HG02870 (cell line): ENCODE data around the gene PABPC3.
A peak's percentile ranks its signal among the peaks of the same experiment; 100 is the strongest.

Source experiments
- ATAC-seq: cut with Tn5 transposase; IDR thresholded peaks from one replicate; pipeline ENCODE4 v1.9.1; 2021; ENCODE audit warnings: mild to moderate bottlenecking, moderate library complexity; ENCODE audit not compliant: unreplicated experiment

PABPC3 gene

DNA sequence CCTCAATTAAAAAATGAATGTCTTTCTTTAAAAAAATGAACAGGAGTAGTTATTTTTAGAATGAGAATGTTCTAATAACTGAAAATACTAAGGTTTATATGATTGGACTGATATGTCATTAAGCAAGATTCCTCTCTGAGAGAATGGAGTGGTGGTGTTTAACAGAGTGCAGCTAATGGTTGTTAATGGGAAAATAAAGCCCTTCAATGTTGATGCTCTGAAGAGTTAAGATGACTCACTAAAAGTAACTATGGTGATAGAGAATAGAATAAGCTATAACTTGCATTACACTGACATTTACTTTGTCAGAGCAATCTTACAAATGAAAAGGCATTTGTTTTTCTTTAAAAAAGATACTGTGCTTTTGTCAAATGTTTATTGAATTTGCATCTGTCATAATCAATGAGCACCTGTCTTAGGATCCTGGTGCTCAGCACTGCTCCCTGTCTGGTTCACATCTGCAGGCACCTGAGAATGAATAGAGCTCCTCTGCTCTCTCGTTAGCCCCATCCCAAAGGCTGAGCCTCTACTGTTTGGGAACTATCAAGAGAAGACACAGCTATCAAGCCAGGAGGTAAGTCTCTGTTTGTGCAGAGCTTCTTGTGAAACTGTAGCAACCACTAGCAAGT is 15.1 kb downstream of the PABPC3 start:
- ATAC-seq, result no peak

DNA sequence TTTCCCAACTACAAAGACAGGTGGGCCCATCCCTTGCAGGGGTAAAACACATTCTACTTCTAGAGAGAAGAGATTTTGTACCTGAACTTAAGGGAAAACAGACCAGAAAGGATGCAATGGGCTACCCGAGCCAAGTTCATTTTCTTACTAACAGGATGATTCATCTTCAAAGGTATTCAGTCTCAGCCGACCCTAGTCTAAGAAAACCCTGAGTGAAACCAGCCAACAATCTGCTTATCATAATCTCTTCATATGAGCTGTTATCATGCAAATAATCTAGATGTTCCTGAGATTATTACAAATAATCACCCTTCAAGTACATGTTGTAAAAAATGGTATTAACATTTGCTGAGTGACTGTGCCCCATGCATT is 15.6 kb downstream of the PABPC3 start:
- ATAC-seq, result no peak

DNA sequence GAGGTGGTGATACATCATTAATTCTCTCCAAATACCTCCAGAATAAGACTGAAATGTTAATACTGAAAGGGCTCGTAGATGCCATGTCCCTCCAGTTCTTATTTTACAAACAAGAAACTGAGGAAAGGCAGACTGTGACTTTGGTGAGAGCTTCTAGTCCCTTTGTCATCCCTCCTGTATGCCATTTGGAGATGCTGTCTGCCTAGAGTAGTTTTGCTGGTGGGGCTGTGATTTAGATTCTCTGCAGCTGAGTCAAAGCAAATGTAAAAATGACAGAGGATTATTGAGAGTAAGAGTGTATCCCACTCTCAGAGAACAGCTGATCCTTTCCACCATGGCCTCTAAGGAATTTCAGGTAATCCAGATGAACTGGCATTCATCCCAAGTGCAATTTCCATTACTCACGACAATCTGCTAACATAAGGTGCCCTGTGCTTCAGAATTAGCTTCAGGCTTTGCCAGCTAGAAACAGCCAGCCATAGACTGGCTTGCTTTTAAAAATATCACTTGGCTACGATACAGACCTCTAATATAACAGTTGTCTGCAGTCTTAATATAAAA is 16.8 kb downstream of the PABPC3 start:
- no peak for ATAC-seq

DNA sequence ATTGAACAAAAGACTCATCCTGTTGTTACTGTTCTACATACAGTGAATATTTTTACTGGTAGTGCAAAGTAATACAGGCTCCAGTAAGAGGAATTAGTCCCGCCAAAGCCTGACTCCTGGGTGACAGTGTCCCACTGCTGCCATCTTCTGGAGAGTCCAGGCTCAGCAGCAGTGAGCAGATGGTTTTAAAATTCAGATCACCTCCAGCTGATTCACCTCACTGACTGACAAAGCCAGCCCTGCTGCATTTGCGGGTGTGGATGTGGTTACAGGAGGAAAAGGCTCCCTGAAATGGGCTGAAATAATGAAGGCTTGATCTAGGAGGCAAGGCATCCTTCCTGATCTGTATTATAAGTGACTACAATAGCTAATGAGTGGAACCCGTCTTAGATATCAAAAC is 18.3 kb downstream of the PABPC3 start:
- ATAC-seq, result peak; percentile 74

DNA sequence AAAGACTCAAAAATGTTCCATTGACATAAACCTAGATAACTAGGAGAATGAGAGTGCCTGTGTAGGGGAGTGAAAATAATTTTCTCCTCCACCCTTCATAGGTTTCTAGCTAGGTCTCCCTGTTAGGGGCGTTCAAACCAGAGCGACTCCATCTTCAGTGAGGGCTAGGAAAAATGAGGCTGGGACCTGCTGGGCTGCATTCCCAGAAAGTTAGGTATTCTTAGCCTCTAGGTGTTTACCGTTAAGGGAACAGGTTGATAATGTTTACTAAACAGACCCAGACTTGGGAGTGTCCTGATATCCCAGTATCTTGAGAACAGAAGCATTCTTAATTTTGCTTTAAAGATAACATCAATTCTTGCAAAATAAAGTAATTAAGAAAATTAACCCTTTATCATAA is 20.1 kb downstream of the PABPC3 start:
- no peak for ATAC-seq

DNA sequence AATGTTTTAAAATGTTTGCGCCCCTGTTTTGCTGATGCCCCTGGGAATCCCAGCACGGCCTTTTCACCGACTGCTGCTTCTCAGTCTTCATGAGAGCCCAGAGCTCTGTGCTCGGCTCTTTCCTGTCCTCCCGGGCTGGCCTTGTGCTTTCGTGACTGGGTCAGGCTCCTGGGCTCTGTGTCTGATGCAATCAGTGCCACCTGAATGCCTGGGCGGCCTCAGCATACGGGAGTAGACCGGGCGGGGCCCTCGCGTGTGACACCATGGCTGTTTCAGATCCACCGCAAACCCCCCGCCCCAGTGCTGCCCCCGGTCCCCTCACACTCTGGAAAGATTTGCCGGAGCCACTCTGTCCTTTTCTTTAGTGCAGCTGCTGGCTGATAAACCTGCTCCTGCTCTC is 21.4 kb downstream of the PABPC3 start:
- ATAC-seq, result no peak

DNA sequence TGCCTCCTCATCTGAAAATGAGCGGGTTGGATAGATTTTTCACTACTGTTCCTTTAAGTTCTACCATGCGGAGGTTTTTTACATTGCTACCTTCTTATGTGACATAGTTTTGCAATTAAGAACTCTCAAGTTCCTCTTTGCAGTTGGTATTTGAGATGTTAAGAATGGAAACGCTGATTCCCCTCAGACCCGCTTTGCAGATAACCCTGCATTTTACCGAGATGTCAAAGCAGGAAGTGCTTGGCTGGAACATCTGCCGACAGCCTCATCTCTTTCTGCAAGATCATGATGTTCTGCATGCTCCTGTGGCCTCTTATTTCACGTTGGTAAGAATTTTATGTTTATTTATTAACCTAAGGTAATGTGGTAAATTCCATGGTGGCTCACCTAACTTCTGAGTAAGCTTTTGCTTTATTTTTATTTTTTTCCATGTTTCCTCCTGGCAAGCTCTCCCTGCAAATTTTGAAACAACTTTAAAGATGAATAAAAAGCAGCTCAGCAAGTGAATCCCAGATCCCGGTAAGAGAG is 22.5 kb downstream of the PABPC3 start:
- ATAC-seq, result no peak

DNA sequence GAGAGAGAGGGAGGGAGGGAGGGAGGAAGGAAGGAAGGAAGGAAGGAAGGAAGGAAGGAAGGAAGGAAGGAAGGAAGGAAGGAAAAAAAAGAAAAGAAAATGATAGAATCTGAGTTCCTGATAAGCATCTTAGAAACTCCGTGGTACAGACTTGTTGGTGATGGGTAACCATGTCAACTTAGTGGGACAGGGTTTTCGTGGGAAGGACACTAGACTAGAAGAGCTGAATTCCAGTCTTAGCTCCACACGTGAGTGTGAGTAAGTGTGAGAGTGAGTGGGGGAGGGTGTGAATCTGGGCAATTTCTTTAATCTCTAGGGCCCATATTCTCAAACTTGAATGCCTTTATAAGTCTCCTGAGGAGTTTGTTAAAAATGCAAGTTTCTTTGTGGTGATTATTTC is 35.0 kb downstream of the PABPC3 start:
- no peak for ATAC-seq

DNA sequence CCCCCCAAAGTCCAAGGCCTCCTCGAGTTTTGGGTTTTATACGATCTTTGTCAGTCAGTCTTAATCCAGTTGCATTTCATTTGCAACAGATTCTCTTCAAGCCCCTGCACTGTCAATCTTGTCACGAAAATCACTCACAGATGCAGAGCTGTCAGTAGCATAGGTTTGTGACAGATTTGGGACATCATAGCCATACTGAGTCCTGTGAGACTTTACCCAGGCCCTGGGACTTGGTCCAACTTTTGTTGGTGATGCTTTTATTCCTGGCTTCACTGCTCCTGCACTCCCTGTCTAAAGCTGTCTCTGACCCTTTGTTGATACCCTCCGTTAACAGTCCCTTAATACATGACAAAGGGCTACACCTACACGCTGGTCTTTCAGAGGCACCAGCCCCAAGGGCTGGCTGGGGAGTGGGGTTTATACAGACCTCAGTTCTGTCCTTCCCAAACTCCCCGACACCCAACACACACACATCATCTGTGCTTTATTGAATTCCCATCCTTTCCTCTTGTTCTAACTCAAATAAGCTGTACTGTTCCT is 36.0 kb downstream of the PABPC3 start:
- no peak for ATAC-seq

DNA sequence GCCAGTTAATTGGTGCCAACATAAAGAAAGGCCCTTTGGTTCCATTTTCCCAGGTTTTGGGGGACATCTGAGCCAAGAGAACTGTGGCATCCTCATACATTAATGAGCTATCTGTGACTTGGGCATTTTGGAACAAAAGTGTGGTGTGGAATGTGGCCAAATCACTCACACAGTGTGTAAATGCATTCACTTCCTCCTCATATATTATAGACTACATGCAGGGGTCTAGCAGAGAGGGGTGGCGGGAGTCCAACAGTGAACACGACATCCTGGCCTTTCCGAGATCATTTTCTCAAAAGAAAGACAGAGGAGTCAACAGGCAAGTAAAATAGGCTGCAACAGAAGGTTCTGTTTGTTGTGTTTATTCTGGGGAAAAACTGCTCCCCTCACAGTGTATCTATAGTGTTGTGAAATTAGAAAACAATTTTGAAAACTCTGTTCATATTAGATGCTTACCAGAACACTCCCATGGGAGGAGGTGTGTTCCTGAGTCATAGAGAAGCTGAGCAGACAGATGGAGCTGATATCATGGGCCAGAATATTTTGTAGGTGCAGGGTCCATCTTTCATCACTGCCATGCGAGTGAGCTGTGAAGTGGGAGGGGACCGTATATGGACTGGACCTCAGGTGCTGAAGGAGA is 36.9 kb downstream of the PABPC3 start:
- no peak for ATAC-seq

DNA sequence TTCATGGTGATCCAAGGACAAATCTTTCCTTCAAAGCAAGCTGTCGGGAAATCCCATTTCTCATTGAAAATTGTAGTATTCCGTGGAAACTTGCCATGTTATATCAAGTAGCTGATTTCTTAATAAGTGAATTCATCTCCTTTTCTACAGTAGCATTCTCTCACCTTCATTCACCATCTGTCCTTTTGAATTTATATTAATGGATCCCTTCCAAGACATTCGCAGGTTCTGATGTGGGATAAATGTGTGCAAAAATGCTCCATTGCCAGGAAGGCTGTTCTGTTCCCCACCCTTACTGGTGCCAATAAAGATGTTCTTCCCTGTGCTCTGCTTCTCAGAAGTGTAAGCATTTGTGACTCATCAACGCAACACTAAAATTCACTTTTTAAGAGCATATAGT is 40.0 kb downstream of the PABPC3 start:
- no peak for ATAC-seq

DNA sequence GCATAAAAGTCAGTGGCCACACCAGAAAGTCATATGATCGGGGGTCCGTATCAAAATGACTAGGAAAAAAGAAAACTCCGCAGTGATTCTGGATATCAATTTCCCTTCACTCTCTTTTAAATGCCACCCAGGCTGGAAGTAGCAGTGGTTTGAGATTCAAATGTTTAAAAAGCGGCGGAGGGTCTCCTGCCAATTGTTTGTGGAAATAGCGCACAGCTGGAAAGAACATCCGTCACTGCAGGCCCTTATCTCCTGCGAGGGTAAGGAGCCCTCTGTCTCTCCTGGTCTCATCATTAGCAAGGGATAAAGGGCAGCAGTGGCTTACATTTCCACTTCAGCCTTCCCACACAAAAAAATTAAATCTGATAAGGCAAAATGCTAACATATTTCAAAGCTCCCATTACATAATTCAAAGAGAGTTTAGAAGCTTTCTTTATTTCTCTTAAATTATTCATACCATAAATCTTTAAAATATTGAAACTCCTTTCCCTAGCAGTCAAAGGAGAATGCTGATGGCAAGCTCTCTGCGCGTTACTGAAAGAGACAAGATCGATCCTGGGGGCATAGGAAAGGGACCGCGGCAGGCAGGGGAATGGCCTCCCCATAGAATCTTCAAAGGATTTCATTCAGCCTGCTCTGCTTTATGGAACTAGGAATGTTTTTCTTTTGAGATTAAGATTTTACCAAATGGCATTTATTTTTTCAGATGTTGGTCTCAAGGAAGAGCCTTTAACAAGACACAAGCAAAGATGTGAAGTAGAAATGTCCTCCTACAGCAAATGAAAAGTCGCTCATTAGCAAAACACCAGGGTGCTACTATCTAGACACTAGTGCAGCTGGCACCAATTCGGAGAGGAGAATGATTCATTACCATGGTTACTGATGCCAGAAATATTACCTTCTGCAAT is 41.2 kb downstream of the PABPC3 start:
- no peak for ATAC-seq

DNA sequence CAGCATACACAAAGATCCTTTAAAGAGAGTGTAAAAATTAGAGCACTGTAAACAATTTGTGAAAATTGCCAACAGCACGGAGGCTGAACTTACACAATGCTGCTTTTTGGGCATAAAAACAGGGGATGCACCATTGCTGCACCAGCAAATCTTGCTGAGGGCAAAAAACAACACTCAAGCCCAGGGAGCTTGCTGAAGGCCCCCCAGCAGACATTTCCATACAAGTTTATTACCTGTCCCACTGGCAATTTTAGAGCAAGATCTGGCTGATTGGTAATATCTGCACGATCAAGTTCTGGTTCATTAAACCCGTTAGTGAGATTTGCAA is 41.8 kb downstream of the PABPC3 start:
- no peak for ATAC-seq

DNA sequence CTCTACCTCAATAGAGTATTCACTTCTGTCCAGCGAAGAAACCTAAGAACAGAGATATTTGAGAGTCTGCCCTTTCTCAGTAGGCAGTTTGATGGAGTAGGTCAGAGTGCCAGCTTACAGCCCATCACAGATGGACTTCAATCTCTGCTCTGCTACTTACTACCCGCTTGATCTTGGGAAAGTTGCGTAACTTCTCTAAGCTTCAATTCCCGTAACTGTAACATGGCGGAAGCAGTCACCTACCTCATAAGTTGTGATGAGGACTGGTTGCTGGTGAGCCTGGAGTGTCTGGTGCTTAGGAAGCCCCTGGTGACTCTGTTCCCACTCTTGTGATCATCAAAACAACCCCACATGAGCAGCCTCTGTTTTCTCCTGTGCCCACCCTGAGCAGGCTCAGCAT is 45.1 kb downstream of the PABPC3 start:
- no peak for ATAC-seq

DNA sequence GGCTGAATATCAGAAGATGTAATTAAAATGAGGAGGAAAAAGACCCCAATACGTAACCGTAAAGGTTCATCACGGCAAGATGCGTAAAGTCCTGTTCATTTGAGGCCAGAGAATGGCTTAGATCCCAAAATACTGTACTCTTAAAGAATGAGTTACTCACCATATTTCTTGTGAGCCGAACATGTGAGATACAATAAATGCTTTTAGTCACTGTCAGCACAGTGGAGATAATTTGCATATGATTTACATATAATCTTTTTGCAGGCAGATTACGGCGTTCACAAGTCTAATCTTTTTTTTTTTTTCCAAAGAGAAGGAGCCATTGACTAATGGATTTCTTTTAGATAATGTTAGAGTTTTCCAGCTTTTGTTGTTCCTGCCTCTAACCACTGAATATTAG is 47.8 kb downstream of the PABPC3 start:
- ATAC-seq, result no peak

DNA sequence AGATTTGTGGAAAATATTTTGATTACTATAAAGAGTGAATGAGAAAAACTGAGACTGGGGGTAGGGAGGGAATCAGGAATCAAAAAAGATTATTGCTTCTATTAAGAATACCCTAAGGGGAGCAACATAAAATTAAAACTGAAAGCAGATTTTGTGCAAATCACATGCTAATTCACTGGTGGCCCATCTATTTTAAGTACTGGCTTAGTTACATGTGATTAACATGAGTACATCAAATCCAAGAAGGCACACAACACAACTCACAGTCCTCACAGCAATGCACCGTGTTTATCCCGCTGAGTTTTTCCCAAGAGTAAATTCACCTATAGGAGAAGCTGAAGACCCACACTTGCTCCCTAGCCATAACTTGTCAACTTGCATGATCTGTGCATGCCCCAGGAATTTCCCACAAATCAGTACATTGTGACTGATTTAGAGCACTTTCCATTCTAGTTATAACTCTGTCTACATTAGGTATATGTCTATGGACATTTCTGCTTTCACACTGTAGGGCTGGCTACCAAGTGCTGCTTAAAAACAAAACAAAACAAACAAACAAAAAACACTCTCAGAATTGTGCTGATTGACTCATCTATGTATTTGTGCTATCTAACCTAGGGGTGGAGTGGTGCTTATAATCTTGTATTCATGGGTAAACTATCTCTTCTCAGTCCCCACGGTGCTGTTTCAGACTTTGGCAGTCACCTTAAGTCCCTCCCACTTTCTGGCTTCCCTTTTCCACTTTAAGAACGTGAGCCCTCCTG is 51.9 kb downstream of the PABPC3 start:
- ATAC-seq, result peak; percentile 91

DNA sequence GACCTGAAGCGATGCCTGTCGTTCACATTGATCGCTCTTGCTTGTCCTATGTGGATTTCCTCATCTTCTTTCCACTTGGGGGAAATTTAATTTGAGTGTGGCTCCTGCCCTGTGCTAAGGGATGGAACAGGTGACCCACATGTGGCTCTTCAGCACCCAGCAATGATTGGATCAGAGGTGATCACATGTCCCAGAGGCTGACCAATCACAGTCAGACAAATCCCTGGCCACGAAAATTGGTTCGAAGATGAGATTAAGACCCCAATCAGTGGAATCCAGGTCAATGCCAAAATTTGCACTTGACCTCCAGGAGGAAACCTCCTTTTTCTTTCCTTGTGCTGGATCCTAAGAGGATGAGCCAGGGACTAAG is 52.5 kb downstream of the PABPC3 start:
- ATAC-seq, result no peak
